Nephron progenitor cell (in vitro differentiated cells): ENCODE data around the gene OLFML2B.
A peak's percentile ranks its signal among the peaks of the same experiment; 100 is the strongest.

Experiments used
- DNase-seq: peaks from one replicate; pipeline ENCODE4 v3.0.0; 2021
- H3K27ac Mint-ChIP-seq: 2 replicates; pipeline ENCODE4 v1.8.0; 2021; ENCODE audit warnings: mild to moderate bottlenecking, moderate library complexity, mixed read lengths
- H3K27me3 Mint-ChIP-seq: 2 replicates; pipeline ENCODE4 v1.8.0; 2021; ENCODE audit warnings: mild to moderate bottlenecking, low read depth, mixed read lengths; ENCODE audit not compliant: poor library complexity
- H3K36me3 Mint-ChIP-seq: 2 replicates; pipeline ENCODE4 v1.8.0; 2021; ENCODE audit warnings: low read depth, mixed read lengths
- H3K4me1 Mint-ChIP-seq: 2 replicates; pipeline ENCODE4 v1.8.0; 2021; ENCODE audit warnings: mixed read lengths
- H3K4me3 Mint-ChIP-seq: 2 replicates; pipeline ENCODE4 v1.8.0; 2021; ENCODE audit warnings: mild to moderate bottlenecking, moderate library complexity, mixed read lengths
- H3K9me3 Mint-ChIP-seq: 2 replicates; pipeline ENCODE4 v1.8.0; 2021; ENCODE audit warnings: mild to moderate bottlenecking, moderate library complexity, mixed read lengths
- CTCF ChIP-seq: fragments of 200-600 bp; sonication (generic); IDR thresholded peaks from 2 replicates; pipeline ENCODE4 v1.5.0; 2021; ENCODE audit warnings: antibody characterized with exemption

OLFML2B gene

GRCh38 chr1:161954050-161954449 lies 69.6 kb downstream of the OLFML2B start:
- DNase-seq, result no peak
- peaks cover 4% of the 10 kb centered on the region for H3K9me3 Mint-ChIP-seq
- no peak overlapping the region for H3K27ac Mint-ChIP-seq
- H3K36me3 Mint-ChIP-seq, result peaks cover 8% of the 10 kb centered on the region
- H3K4me1 Mint-ChIP-seq, result peaks cover 35% of the 10 kb centered on the region
- no peak overlapping the region for H3K4me3 Mint-ChIP-seq
- peaks cover 2% of the 10 kb centered on the region for H3K27me3 Mint-ChIP-seq
- no peak for TF ChIP-seq CTCF

- DNase-seq, result no peak
- H3K4me1 Mint-ChIP-seq, result peaks cover 41% of the 10 kb centered on the region
Measured at GRCh38 chr1:161953256-161953920, 70.3 kb downstream of the OLFML2B start.

GRCh38 chr1:161952607-161953172 lies 71.0 kb downstream of the OLFML2B start:
- Mint-ChIP-seq H3K4me1 (peaks cover 41% of the 10 kb centered on the region), H3K9me3 (peaks cover 4% of the 10 kb centered on the region), H3K4me3 (no peak overlapping the region), H3K36me3 (no peaks in the 10 kb centered on the region), H3K27me3 (peaks cover 2% of the 10 kb centered on the region), H3K27ac (no peak overlapping the region)
- TF ChIP-seq CTCF, result no peak
- no peak for DNase-seq

More at GRCh38 chr1:161953256-161953920, 70.3 kb downstream of the OLFML2B start:
- Mint-ChIP-seq H3K4me3 (no peak overlapping the region), H3K36me3 (peaks cover 1% of the 10 kb centered on the region), H3K27me3 (peaks cover 2% of the 10 kb centered on the region), H3K9me3 (peaks cover 4% of the 10 kb centered on the region), H3K27ac (no peak overlapping the region)
- no peak for TF ChIP-seq CTCF

GRCh38 chr1:161951646-161952045 lies 72.0 kb downstream of the OLFML2B start:
- peaks cover 2% of the 10 kb centered on the region for H3K27me3 Mint-ChIP-seq
- peaks cover 7% of the 10 kb centered on the region for H3K36me3 Mint-ChIP-seq
- H3K4me1 Mint-ChIP-seq, result peaks cover 48% of the 10 kb centered on the region
- DNase-seq, result no peak
- TF ChIP-seq CTCF, result no peak
- no peak overlapping the region for H3K27ac Mint-ChIP-seq
- peaks cover 10% of the 10 kb centered on the region for H3K9me3 Mint-ChIP-seq
- H3K4me3 Mint-ChIP-seq, result no peak overlapping the region

- H3K27ac Mint-ChIP-seq, result no peak overlapping the region
- H3K9me3 Mint-ChIP-seq, result peaks cover 10% of the 10 kb centered on the region
- DNase-seq, result no peak
- H3K4me3 Mint-ChIP-seq, result no peak overlapping the region
- peaks cover 48% of the 10 kb centered on the region for H3K4me1 Mint-ChIP-seq
- peaks cover 2% of the 10 kb centered on the region for H3K27me3 Mint-ChIP-seq
- H3K36me3 Mint-ChIP-seq, result peaks cover 7% of the 10 kb centered on the region
- no peak for TF ChIP-seq CTCF
Measured at GRCh38 chr1:161950377-161950776, 73.3 kb downstream of the OLFML2B start.

GRCh38 chr1:161949548-161949947 lies 74.1 kb downstream of the OLFML2B start:
- DNase-seq, result peak; percentile 21
- Mint-ChIP-seq H3K4me1 (peaks cover 42% of the 10 kb centered on the region), H3K36me3 (peaks cover 7% of the 10 kb centered on the region), H3K4me3 (no peak overlapping the region), H3K27ac (no peak overlapping the region), H3K27me3 (no peaks in the 10 kb centered on the region), H3K9me3 (peaks cover 10% of the 10 kb centered on the region)
- TF ChIP-seq CTCF, result no peak
